PFSK-1 (cell line): ENCODE measurements around the gene SEZ6L.

Experiments used
- POLR2AphosphoS5 ChIP-seq: IDR thresholded peaks from 2 replicates; pipeline ENCODE4 v1.6.1; 2012; ENCODE audit warnings: low read depth, mild to moderate bottlenecking, control low read depth, low read length, moderate library complexity
- REST ChIP-seq, 2 experiments: IDR thresholded peaks; 2 replicates each; pipeline versions ENCODE4 v1.6.1 to v1.8.0; 2011 to 2012; ENCODE audit warnings: low read depth in 2 of 2, low read length in 2 of 2, control low read depth in 1 of 2, inconsistent platforms in 1 of 2, mild to moderate bottlenecking in 1 of 2, moderate library complexity in 1 of 2; ENCODE audit not compliant: insufficient read depth in 1 of 2
- SIN3A ChIP-seq: IDR thresholded peaks from 2 replicates; pipeline ENCODE4 v1.6.1; 2012; ENCODE audit warnings: mild to moderate bottlenecking, low read length, moderate library complexity, borderline replicate concordance; ENCODE audit not compliant: insufficient read depth
- TAF1 ChIP-seq: IDR thresholded peaks from 2 replicates; pipeline ENCODE4 v1.6.1; 2012; ENCODE audit warnings: low read length, control low read depth, borderline replicate concordance; ENCODE audit not compliant: insufficient read depth

GRCh38 chr22:26362471-26362870, 193.2 kb downstream of the SEZ6L start:
- TF ChIP-seq SIN3A (no peak), TAF1 (no peak), POLR2AphosphoS5 (no peak), REST (IDR thresholded peaks at IDR 0.05; ENCODE audit: insufficient read depth in 1 of 2, low read depth in 2 of 2, low read length in 2 of 2) (no peak)
